Femur (tissue), 1 donor: Measurements from ENCODE around the gene GPBP1L1.

Experiments used
- DNase-seq: peaks from one replicate; pipeline ENCODE4 v3.0.0-alpha.2; 2017

Gene GPBP1L1

DNA sequence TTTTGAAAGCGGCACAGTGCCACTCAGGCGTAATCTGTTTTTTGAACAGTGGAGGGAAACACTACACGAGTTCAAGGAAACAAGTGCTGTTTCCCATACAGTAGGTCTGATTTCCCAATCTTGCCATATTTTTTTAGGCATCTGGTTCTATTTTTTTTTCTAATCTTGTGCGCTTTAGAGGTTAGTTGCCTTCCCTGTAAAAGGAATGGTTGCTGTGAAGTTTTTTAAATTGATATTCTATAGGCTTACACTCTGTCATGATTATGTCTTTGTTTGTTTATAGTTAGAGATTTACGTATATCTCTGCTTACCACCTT, 101.3 kb downstream of the GPBP1L1 start:
- no peak for DNase-seq

DNA sequence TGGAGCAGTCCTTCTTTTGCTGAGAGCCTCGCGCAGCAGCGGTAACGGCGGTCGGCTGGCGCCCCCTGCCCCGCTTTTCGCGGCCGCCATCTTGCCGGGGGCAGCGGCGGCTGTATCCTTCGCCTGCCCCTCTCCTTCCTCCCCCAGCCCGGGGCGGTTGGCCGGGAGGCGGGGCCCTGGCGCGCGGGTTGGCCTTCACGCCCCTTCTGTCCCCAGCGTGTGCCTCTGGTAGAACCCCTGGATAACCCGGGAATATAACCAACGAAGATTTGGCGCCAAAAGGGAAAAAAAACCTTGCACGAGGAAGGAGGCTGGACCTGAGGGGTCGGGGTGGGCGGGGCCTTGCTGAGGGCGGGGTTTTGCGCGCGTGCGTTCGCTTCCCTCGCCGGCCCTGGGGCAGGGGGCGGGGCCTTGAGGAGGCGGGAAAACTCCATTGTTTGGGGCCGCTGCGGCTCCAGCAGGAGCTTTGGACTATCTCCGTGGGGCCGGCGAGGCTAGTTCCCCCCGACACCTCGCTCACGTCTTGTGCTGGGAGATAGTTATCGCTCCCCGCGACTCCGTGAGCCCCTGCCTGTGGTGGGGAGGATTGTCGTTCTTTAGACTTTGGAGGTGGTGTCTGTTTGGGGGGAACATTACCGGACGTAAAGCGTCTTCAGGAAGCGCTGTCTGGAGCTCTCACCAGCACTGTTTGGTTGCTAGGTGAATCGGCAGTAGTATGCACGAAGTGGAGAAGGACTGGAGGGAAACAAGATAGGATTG, 101.8 kb downstream of the GPBP1L1 start:
- peak; percentile 95 for DNase-seq

DNA sequence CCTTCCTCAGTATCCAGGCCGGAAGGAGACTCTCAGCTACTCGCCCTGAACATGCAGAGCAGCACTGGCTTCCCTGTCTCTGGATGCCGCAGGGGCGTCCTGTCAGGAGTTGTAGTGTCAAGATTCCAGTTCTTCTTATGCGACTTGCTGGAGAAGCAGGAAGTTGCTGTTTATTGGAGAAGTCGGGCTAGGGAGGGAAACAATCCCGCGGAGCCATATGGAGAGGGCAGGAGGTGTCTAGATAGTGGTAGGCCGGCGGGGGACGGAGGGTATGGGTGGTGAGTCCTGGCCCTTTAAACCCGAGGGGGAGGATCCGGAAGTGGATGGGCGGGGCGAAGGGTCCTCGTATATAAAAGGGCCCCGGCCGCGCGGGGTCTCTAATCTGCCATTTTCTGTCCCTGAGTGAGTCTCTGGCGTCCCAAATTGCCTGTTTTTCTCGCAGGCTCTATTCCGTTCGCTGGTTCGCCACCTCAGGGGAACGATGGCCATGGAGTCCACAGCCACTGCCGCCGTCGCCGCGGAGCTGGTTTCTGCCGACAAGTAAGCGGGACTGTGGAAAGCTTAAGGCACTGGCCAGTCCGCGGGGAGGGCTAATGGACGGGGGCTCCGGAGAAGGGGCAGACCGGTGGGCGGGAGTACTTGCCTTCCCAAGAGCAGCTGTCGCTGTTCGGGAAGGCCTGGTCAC, 102.5 kb downstream of the GPBP1L1 start, which contains the start of gene NASP:
Gene NASP (plus strand): TSS at position 376 of the 685 bp plus-strand sequence. CDS start 106 bp downstream, at position 482.
- peak; percentile 94 for DNase-seq

DNA sequence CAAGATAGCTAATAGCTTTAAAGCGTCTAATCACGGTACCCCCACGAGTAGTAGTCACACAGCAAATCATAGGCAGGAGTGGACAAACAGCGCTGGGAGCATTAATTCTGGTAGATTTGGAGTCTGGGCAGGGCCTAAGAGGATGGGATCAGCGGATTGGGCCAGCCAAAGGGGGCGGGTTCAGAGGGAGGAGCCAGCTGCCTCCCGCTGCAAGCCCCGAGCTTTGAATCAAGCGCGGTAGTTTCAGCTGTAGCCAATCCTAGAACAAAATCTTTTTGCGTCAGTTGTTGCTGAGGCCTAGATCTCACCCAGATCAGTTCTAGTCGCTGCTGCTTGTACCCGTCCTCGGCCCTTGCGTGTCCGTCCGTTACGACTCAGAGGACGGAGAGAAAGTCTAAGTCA, 103.1 kb downstream of the GPBP1L1 start:
- peak; percentile 98 for DNase-seq
